ENCODE results near the gene ENPP4.
"Not testable (repeated sequence)": the region's sequence is repeated elsewhere in the genome, so short reads cannot be mapped to it uniquely, and the experiment has no call there.

ENPP4 gene, protein sequence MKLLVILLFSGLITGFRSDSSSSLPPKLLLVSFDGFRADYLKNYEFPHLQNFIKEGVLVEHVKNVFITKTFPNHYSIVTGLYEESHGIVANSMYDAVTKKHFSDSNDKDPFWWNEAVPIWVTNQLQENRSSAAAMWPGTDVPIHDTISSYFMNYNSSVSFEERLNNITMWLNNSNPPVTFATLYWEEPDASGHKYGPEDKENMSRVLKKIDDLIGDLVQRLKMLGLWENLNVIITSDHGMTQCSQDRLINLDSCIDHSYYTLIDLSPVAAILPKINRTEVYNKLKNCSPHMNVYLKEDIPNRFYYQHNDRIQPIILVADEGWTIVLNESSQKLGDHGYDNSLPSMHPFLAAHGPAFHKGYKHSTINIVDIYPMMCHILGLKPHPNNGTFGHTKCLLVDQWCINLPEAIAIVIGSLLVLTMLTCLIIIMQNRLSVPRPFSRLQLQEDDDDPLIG

DNA sequence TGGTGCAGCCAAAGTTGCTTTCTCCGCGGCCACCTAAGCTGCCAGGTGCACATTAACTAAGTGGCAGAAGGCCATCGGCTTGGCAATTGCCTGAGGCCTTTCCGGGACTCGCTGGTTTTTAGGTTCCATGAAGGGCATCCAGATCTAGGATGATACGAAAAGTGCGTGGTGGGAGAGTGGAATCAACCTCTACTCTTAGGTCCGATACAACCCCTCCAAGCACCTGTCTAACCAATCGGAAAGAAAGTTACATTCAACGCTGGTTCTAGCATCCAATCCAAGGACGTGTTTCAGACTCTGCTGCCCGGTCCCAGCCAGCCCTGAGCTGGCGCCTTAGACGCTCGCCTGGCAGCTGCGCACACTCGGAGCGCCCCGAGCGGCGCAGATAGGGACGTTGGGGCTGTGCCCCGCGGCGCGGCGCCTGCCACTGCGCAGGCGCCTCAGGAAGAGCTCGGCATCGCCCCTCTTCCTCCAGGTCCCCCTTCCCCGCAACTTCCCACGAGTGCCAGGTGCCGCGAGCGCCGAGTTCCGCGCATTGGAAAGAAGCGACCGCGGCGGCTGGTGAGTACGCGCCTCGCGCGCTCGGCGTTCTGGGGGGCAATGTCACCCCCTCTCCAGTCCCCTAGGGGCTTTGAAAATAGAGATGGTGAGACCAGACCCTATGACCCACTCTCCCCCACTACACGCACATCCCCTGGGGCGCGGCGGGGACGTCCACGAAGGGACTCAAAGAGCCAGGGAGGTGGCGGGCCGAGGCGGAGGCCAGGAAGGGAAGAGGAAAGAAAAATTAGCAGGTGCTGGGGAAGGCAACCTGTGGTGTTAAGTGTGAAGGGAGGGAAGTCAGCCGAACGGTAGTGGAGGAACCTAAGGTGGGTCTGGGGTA is at the start of gene ENPP4:
Gene ENPP4 (plus strand): TSS at position 361 of the 883 bp plus-strand sequence. CDS start 9,595 bp downstream, outside the sequence.
- peak; percentile 87 for DNase-seq

DNA sequence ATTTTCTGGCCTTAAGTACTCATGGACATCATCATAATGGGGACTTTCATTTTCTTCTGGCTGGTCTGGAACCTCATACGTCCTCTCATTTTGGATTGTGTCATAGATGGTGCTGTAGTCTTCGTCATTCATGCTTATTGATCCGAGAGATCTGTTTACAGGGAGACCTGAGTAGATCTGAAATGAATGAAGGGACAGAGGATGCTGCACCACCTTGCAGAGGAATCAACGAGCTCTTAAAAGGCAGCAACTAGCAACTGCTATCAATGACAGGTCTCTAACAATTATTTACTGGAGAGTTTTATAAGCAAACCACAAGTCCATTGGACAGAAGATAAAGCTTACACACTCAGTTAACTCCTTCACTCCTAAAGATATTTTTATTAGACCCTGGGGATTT is 49.7 kb upstream of the ENPP4 start:
- DNase-seq, result no peak

DNA sequence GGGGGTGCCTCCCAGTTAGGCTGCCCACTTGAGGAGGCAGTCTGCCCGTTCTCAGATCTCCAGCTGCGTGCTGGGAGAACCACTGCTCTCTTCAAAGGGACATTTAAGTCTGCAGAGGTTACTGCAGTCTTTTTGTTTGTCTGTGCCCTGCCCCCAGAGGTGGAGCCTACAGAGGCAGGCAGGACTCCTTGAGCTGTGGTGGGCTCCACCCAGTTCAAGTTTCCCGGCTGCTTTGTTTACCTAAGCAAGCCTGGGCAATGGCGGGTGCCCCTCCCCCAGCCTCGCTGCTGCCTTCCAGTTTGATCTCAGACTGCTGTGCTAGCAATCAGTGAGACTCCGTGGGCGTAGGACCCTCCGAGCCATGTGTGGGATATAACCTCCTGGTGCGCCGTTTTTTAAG is 44.1 kb upstream of the ENPP4 start:
- DNase-seq, result not testable (repeated sequence)

DNA sequence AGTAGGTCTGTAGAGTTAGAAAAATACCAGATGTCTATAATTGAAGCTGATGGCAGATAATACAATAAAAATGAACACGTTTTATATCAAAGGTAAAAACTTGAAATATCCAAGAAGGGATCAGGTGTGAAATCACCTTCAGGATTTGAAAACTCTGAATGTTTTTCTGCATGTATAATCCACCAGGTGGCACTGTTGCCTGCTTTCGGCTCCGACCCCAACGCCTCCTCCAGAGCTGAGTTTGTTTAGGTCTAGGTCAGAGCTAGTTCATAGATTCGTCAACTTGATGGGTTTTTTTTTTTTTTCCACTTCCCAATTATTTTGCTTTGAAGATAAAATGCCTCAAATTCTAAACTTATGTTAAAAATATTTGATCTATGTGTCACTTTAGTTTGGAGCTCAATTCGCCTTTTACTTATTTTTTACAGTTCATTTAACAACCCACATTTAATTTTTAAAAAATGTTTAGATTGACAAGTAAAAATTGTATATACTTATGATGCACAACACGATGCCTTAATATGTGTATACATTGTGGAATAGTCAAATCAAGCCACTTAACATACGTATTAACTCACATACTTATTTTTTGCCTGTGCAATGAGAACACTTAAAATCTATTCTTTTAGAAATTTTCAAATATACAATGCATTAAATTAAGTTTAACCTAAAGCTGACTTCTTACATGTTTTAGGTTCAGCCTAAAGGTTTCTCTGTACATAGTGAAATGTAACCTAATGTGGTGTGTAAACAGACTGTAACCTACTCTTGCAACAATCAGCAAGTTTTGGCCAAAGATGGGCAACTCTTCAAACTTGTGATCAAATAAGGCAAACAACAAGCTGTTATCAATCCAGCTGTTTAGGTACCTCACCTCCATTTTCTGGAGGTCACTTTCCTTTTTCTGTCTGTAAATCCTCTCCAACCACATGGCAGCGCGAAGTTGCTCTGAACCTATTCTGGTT is 39.4 kb upstream of the ENPP4 start:
- peak; percentile 18 for DNase-seq

DNA sequence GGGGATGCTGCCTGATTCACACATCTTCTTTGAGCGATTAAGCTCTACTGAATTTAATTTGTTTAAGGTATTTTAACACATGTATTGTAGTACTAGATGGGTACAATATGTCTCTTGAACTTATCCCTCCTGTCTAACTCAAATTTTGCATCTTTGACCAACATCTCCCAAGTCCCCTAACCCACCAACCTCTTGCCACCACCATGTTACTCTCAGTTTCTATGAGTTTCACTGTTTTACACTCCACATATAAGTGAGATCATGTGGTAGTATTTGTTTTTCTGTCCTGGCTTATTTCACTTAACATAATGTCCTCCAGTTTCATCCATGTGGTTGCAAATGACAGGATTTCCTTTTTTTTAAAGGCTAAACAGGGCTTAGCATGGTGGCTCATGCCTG is 38.7 kb upstream of the ENPP4 start:
- DNase-seq, result no peak

DNA sequence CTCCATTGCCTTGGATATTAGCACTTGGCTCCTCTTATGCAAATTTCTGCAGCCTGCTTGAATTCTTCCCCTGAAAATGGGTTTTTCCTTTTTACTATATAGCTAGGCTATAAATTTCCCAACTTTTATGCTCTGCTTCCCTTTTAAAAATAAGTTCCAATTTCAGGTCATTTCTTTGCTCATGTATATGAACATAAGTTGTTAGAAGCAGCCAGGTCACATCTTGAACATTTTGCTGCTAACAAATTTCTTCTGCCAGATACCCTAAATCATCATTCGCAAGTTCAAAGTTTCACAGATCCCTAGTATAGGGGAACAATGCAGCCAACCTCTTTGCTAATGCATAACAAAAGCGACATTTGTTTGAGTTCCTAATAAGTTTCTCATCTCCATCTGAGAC is 34.5 kb upstream of the ENPP4 start:
- no peak for DNase-seq

DNA sequence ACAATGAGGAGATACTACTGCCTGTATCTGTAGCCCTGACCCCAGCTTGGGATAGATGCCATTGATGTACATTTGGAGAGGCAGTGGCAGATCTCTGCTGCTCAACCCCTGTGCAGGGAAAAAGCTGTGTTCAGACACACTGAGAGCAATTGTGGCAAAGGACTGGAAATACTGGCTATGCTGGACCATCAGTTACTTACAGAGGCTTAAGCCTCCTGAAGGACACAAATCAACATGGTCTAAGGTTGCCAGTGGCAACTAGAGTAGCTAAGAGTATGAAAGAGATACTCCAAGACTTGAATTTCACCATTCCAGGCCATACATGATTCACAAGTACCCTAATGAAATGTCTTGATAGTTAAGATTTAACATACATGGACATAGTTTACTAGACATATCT is 32.4 kb upstream of the ENPP4 start:
- DNase-seq, result no peak

DNA sequence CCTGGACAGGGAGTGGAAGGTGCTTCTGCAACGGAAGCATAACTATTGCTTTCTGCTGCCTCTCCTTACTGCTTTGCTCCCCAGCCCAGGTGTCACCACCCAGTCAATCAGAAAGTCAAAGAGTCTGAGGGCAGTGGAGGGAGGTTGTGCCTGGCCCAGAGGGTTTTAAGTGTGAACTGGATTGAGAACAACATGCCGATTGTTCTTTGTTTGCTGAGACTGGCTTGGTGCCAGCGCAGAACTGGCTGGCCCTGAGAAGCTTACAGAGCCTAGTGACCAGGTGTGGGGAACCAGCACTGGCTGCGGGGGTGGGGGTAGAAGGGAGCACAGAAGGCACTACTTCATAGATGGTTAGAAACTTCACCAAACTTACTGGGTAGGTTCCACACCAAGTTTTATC is 31.1 kb upstream of the ENPP4 start:
- DNase-seq, result peak; percentile 33

DNA sequence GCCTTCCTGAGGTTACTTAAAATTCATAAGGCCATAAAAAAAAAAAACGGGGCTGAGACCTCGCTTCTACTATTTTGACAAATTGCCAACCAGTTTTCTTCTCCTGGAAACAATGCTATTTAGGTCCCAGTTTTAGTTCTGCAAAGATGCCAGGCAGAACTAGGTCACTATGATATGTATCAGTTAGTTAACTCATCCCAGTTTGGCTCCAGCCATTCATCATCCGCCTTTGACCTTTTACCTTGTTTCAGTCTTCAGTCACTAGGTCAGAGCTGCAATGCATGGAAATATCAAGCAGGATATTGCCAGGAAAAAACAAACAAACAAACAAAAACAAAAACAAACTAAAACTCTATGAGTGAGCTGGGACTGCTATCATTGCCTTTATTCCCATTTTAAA is 29.8 kb upstream of the ENPP4 start:
- DNase-seq, result no peak

DNA sequence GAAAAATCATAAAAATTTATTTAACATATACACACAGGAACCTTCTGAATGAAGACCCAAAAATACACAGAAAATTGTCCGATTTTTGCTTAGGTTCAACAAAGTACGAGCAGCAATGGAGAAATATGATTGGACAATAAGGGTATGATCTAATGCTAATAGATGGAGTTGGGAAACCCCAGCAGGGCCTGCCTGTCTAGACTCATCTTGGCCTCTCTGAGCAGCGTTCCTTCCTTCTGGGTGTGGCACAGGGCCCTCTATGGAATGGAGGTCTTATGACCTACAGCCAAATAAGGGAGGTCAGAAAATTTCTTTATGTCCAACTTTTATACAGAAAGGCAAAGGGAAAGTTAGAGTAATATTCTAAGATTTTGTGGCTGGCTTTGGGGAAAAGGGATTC is 27.7 kb upstream of the ENPP4 start:
- no peak for DNase-seq

DNA sequence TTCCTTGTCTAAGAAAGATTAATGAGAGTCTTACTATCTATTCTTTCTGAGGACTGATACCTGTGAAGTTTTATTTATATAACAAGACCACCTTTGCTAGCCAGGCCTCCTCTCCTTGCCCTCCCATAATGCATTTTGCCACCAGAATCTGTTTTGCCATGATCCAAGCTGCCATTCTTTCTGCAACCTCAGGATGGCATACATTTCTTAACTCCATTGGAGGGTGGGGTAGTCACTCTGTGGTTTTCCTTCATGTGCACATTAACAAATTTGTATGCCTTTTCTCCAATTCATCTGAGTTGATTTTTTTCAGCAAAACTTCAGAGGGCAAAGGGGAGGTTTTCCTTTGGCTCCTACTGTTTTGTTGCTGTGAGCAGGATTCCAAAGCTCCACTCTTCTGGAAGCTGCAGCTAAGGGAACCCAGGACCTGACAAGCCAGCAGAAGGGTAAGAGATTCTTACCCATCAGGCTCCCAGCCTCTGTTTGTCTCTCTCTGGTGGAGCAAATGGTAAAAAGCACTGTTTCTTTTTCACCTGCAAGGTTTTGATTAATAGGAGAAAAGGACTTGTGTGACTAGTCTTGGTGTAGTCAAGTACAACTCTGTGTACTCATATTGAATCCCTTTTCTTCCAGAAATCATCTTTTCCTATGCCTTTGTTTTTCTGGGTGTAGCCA is 26.2 kb upstream of the ENPP4 start:
- no peak for DNase-seq

DNA sequence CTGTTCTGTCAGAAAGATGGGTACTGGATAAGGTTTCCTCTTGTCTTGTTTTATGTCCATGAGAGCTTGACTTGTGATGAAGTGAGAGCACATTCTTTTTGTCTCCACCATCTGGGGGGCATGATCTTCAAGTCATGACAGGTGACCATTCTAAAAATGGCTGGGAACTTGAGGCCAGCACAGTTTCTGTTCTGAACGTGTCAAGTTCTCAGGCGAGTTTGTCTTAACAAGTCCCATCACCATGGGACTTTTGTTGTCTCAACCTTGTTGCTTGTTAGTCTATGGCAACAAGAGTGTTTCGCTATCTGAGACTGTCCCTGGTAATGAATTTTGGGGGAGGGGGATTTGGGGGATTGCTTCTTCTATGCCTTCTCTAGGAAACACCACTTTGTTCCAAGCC is 25.6 kb upstream of the ENPP4 start:
- no peak for DNase-seq

DNA sequence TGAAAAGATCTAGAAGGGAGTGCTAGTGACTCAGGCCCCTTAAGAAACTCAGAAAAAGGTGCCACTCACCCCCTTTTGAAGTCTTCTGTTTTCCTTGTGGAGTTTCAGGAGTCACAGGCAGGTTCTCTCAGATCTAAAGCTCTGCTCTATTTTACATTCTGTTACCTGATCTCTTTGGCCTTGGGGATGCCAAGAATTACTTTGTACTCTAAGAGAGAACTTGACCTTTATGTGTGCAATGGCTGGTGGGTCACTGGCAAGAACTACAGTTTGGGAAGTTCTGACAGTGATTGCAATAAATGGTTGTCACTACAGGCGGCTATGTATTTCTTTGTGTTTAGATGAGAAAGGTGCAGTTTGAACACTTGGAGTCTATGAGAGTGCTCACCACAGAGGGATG is 24.2 kb upstream of the ENPP4 start:
- DNase-seq, result no peak

DNA sequence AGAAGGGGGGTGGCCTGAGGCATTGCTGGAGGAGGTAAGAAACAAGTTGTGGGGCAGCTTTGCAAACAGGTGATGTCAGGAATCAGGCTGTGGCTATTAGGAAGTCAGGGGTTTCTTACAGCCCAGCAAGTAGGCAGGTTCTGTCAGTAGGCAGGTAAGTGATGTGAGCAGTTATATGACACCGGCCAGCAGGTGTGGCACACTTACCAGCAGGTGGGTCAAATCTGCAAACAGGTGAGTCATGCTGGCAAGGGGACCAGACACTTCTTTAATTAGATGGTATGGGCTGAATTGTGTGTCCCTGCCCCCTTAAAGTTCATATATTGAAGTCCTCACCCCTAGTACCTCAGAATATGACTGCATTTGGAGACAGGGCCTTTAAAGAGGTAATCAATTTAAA is 16.4 kb upstream of the ENPP4 start:
- DNase-seq, result peak; percentile 55

DNA sequence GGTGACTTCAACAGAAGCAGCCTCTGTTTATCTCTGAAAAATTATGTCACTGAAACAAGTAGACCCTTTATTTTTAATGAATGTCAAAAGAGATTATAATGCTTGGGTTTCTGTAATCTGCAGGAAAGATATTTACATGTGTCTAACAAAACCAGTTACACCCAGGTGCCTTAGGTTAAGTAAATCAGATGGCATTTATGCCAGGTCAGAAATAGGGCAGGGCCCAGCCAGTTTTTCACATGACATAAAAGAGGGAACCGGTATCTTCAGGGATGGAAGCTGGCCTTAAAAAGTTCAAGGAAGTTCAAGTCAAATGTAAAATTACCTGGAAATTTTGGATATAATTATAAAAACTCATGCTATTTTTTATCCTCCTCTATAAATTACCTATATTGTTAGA is 14.2 kb upstream of the ENPP4 start:
- no peak for DNase-seq

DNA sequence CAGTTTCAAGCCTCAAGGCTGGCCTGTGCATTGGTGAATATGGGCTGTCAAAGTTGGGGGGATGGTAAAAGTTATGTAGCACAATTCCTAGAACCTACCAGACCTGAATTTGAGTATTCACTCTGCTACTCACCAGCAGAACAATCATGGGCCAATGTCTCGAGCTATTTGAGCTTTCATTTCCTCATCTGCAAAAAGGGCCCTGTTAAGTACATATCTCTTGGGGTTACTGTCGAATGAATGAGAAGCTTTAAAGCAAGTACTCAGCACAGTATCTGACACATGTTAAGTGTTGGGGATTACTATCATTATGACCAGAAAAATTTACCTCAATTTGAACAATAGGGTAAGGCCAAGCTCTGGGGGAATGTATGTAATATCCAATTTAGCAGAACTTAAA is 13.5 kb upstream of the ENPP4 start:
- no peak for DNase-seq

DNA sequence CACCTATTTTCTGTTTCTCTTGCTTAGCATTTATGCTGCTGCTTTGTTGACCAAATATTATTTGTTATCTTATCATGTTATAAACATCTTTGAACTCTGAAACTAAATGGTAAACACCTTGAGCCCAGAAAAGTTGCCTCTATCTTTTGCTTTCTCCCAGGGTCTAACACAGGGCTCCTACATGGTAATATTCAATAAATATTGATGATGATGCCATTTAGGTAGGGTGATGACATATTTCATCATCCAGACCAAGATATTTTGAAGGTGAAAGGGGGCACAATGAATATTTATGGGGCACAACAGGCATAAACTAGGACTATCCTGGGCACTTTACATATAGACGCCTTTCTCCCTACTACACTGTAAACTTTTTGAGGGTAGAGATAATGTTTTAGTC is 11.6 kb upstream of the ENPP4 start:
- no peak for DNase-seq

DNA sequence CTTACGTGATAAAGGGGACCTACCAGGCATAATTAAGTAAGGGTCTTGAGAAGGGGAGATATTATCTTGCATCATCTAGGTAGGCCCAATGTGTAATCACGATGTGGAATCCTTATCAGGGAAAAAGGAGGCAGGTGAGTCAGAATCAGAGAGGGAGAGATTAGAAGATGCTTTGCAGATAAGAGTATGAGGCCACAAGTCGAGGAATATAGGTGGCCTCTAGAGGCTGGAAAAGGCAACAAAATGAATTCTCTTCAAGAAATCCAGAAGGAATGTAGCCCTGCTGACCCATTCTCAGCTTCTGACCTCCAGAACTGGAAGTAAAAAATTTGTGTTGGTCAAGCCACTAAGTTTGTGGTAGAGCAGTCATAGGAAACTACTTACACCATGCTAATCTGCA is 11.0 kb upstream of the ENPP4 start:
- no peak for DNase-seq

DNA sequence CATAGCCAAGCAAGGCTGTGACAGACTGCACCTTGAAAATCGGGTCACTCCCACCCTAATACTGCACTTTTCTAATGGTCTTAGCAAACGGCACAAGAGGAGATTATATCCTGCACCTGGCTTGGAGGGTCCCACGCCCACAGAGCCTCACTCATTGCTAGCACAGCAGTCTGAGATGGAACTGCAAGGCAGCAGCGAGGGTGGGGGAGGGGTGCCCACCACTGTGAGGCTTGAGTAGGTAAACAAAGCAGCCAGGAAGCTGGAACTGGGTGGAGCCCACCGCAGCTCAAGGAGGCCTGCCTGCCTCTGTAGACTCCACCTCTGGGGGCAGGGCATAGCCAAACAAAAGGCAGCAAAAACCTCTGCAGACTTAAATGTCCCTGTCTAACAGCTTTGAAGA is 10.1 kb upstream of the ENPP4 start:
- not testable (repeated sequence) for DNase-seq

DNA sequence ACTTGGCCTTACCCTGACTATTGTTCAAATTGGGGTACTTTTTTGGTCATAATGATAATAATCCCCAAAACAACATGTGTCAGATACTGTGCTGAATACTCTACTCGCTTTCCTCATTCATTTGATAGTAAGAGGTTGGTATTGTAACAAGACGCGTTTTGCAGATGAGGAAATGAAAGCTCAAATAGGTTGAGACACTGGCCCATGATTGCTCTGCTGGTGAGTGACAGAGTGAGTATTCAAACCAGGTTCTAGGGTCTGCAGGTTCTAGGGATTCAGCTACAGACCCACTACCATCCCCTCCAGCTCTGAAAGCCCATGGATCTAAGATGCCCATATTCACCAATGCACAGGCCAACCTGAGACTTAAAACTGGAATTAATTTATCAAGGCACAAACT is 1.3 kb upstream of the ENPP4 start:
- no peak for DNase-seq

DNA sequence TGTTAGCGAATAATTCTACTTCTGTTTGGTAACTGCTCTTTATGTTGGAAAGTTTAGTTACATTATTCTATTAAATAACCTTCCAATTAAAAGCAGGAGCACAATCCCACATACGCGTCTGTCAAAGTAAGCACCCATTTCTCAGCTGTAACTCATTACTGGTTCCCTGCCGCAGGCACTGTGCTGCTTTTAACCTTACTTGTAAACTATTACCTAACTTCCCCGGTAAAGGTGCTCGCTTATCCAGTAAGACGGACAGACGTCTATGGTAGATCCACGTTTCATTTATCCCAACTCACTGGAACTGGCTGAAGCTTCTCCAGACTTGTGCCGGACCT is 529 bp upstream of the ENPP4 start:
- DNase-seq, result no peak

DNA sequence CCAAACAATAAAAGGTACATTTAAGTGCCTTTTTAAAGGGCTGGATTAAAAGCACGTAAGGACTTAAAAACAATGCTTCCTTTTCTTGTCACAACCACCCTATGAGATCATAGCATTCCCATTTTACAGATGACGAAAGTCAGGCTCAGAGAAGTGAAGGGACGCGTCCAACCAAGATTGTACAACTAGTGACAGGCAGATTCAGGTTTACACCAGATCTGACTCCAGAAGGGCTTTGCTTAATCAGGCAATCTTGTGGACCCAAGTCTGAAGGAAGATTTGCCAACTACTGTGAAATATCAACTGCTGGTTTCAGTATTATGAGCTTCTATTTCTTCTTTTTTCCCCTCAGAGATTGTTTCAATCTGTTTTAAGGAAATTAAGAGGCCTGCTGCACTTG is 877 bp downstream of the ENPP4 start:
- DNase-seq, result no peak
